ENCODE measurements around the gene TOE1. TPM values are rescaled to one million over a fixed set of nuclear protein-coding genes. Genes with fewer than 3 reads are reported as not detected.

Gene TOE1
- polyA plus RNA-seq, 1 experiment = 19.4 TPM

DNA sequence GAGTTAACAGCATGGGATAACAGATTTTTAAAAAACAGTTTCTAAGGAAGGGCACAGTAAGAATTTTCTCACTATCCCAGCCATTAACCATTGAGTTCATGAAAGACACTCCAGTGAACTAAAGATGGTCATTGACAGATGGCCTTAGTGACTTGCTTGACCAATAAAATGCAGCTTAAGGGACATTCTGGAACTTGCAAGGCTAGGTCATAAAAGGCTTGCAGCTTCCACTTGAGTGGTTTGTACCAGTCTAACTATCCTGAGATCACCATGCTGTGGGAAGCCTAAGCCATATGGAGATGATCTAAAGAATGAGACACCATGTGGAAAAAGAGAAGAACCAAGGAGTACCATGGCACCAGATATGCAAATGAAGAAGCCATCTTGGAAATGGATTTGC lies 38.2 kb downstream of the TOE1 start:
- no peak for DNase-seq (ENCODE audit: low read depth)
- H3K36me3 ChIP-seq (ENCODE audit: control insufficient read depth, insufficient read depth, low read length) = no peaks in the 10 kb centered on the region
- no peaks in the 10 kb centered on the region for H3K27me3 ChIP-seq (ENCODE audit: control insufficient read depth, insufficient read depth, low read length)
- POLR2A ChIA-PET = no interaction called here
- TF ChIP-seq, protein P1, sequence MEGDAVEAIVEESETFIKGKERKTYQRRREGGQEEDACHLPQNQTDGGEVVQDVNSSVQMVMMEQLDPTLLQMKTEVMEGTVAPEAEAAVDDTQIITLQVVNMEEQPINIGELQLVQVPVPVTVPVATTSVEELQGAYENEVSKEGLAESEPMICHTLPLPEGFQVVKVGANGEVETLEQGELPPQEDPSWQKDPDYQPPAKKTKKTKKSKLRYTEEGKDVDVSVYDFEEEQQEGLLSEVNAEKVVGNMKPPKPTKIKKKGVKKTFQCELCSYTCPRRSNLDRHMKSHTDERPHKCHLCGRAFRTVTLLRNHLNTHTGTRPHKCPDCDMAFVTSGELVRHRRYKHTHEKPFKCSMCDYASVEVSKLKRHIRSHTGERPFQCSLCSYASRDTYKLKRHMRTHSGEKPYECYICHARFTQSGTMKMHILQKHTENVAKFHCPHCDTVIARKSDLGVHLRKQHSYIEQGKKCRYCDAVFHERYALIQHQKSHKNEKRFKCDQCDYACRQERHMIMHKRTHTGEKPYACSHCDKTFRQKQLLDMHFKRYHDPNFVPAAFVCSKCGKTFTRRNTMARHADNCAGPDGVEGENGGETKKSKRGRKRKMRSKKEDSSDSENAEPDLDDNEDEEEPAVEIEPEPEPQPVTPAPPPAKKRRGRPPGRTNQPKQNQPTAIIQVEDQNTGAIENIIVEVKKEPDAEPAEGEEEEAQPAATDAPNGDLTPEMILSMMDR (IDR thresholded peaks at IDR 0.05; ENCODE audit: insufficient read depth, low read depth, low read length) = no peak
- CTCF ChIA-PET = interaction anchor here (1.3 to 1.7 kb wide), 2 partner anchors 18 to 115 kb away, joined by 5 to 6 read pairs; no protein-coding TSS in a partner anchor
- H3K4me3 ChIP-seq (ENCODE audit: low read depth, low read length) = no peak overlapping the region

- H3K36me3 ChIP-seq (ENCODE audit: control insufficient read depth, insufficient read depth, low read length) = no peaks in the 10 kb centered on the region
- POLR2A ChIA-PET = no interaction called here
- DNase-seq (ENCODE audit: low read depth) = no peak
- CTCF ChIA-PET = interaction anchor here (1.7 kb wide), 1 partner anchor 113 kb away, joined by 6 read pairs; no protein-coding TSS in a partner anchor
- TF ChIP-seq, protein P1 (IDR thresholded peaks at IDR 0.05; ENCODE audit: insufficient read depth, low read depth, low read length) = no peak
- H3K4me3 ChIP-seq (ENCODE audit: low read depth, low read length) = no peak overlapping the region
- no peaks in the 10 kb centered on the region for H3K27me3 ChIP-seq (ENCODE audit: control insufficient read depth, insufficient read depth, low read length)
These were observed 39.6 kb downstream of the TOE1 start for GRCh38 chr1:45379524-45379923.

DNA sequence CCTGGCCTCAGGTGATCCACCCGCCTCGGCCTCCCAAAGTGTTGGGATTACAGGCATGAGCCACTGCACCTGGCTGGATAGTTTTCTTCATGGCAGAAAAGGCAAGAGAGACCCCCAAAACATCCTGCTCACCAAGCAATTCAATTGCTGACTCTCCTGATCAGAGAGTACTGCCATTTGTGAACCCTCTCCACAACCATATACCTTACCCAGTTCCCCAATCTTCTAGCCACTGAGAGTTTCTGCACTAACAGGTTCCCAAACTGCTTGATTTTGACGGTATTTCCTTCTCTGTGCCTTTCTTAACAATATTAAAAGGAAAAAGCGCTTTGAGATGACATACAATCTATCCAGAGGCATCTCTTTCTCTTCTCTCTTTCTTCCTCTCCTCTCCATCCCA lies 40.2 kb downstream of the TOE1 start:
- POLR2A ChIA-PET = no interaction called here
- DNase-seq (ENCODE audit: low read depth) = no peak
- CTCF ChIA-PET = no interaction called here
- Histone ChIP-seq H3K36me3 (ENCODE audit: control insufficient read depth, insufficient read depth, low read length) (no peaks in the 10 kb centered on the region), H3K27me3 (ENCODE audit: control insufficient read depth, insufficient read depth, low read length) (no peaks in the 10 kb centered on the region), H3K4me3 (ENCODE audit: low read depth, low read length) (no peak overlapping the region)
- TF ChIP-seq, protein P1 (IDR thresholded peaks at IDR 0.05; ENCODE audit: insufficient read depth, low read depth, low read length) = no peak

- no peaks in the 10 kb centered on the region for H3K36me3 ChIP-seq (ENCODE audit: control insufficient read depth, insufficient read depth, low read length)
- TF ChIP-seq, protein P1 (IDR thresholded peaks at IDR 0.05; ENCODE audit: insufficient read depth, low read depth, low read length) = no peak
- CTCF ChIA-PET = no interaction called here
- no peaks in the 10 kb centered on the region for H3K27me3 ChIP-seq (ENCODE audit: control insufficient read depth, insufficient read depth, low read length)
- no peak for DNase-seq (ENCODE audit: low read depth)
- H3K4me3 ChIP-seq (ENCODE audit: low read depth, low read length) = no peak overlapping the region
- POLR2A ChIA-PET = no interaction called here
These were observed 40.8 kb downstream of the TOE1 start for GRCh38 chr1:45380730-45381129.

GRCh38 chr1:45381243-45381642 lies 41.3 kb downstream of the TOE1 start:
- CTCF ChIA-PET = no interaction called here

More at GRCh38 chr1:45381243-45381642, 41.3 kb downstream of the TOE1 start:
- TF ChIP-seq, protein P1 (IDR thresholded peaks at IDR 0.05; ENCODE audit: insufficient read depth, low read depth, low read length) = no peak
- no peaks in the 10 kb centered on the region for H3K36me3 ChIP-seq (ENCODE audit: control insufficient read depth, insufficient read depth, low read length)
- no peak overlapping the region for H3K4me3 ChIP-seq (ENCODE audit: low read depth, low read length)
- no peaks in the 10 kb centered on the region for H3K27me3 ChIP-seq (ENCODE audit: control insufficient read depth, insufficient read depth, low read length)
- DNase-seq (ENCODE audit: low read depth) = no peak
- POLR2A ChIA-PET = no interaction called here

Measured in BJ (cell line).